ENCODE measurements around the gene CCDC182.

CCDC182 gene

GRCh38 chr17:57703273-57703672 is 41.8 kb downstream of the CCDC182 start:
- Histone ChIP-seq H3K27ac (ENCODE audit: low read depth, low read length, poor library complexity, severe bottlenecking) (no peak overlapping the region), H3K27me3 (ENCODE audit: insufficient read depth, low read length) (no peaks in the 10 kb centered on the region), H3K4me3 (ENCODE audit: low read depth, low read length, poor library complexity, severe bottlenecking) (no peak overlapping the region), H3K4me1 (ENCODE audit: insufficient read depth, low read length, severe bottlenecking) (no peaks in the 10 kb centered on the region), H3K9me3 (ENCODE audit: low read length) (no peaks in the 10 kb centered on the region), H4K20me1 (ENCODE audit: insufficient read depth, low read length) (no peaks in the 10 kb centered on the region), H3K9me2 (ENCODE audit: low read depth, low read length) (no peaks in the 10 kb centered on the region), H3K9ac (ENCODE audit: low read length) (no peak overlapping the region), H3F3A (ENCODE audit: insufficient read depth, low read length) (no peaks in the 10 kb centered on the region), H3K36me3 (ENCODE audit: insufficient read depth, low read length) (no peaks in the 10 kb centered on the region), H3K4me2 (ENCODE audit: low read length) (no peak overlapping the region), H3K79me2 (ENCODE audit: insufficient read depth, low read length) (no peaks in the 10 kb centered on the region), H2AFZ (ENCODE audit: low read length) (no peak overlapping the region)
- TF ChIP-seq CTCF (IDR thresholded peaks at IDR 0.05; ENCODE audit: low read length) (no peak), EZH2 (IDR thresholded peaks at IDR 0.05; ENCODE audit: borderline replicate concordance, low read length) (no peak)

- Histone ChIP-seq H3K36me3 (ENCODE audit: insufficient read depth, low read length) (no peaks in the 10 kb centered on the region), H3K4me2 (ENCODE audit: low read length) (no peak overlapping the region), H3K4me3 (ENCODE audit: low read depth, low read length, poor library complexity, severe bottlenecking) (no peak overlapping the region), H3F3A (ENCODE audit: insufficient read depth, low read length) (no peaks in the 10 kb centered on the region), H3K9me3 (ENCODE audit: low read length) (no peaks in the 10 kb centered on the region), H3K9me2 (ENCODE audit: low read depth, low read length) (no peaks in the 10 kb centered on the region), H3K79me2 (ENCODE audit: insufficient read depth, low read length) (no peaks in the 10 kb centered on the region), H4K20me1 (ENCODE audit: insufficient read depth, low read length) (no peaks in the 10 kb centered on the region), H2AFZ (ENCODE audit: low read length) (no peak overlapping the region), H3K4me1 (ENCODE audit: insufficient read depth, low read length, severe bottlenecking) (no peaks in the 10 kb centered on the region), H3K27me3 (ENCODE audit: insufficient read depth, low read length) (no peaks in the 10 kb centered on the region), H3K27ac (ENCODE audit: low read depth, low read length, poor library complexity, severe bottlenecking) (no peak overlapping the region), H3K9ac (ENCODE audit: low read length) (no peak overlapping the region)
- TF ChIP-seq EZH2 (IDR thresholded peaks at IDR 0.05; ENCODE audit: borderline replicate concordance, low read length): no peak
- TF ChIP-seq CTCF (IDR thresholded peaks at IDR 0.05; ENCODE audit: low read length): no peak
Observed at GRCh38 chr17:57701124-57701523, 44.0 kb downstream of the CCDC182 start.

DNA sequence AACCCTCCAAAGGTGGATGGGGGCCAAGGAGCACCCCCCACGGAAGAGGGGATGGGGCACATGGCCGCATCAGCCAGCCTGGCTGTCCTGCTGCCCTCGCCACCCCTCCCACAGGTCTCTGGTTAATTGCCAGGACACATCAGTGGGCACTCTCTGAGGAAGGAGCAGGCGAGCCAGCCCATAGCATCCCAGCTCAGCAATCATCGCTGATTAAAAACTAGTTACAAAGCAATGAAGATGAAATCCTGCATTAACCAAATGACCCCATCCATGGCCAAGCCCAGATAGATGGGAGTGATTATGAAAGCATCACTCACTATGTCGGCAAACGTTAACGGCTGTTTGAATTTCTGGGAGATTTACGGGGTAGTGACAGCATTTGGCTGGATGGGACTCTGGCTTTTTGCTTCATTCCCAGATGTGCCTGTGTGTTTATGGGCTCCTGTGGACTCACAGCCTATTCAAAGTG is 45.3 kb downstream of the CCDC182 start:
- Histone ChIP-seq H3K36me3 (ENCODE audit: insufficient read depth, low read length) (no peaks in the 10 kb centered on the region), H3K4me3 (ENCODE audit: low read depth, low read length, poor library complexity, severe bottlenecking) (no peak overlapping the region), H3F3A (ENCODE audit: insufficient read depth, low read length) (no peaks in the 10 kb centered on the region), H3K4me2 (ENCODE audit: low read length) (no peak overlapping the region), H3K27me3 (ENCODE audit: insufficient read depth, low read length) (no peaks in the 10 kb centered on the region), H4K20me1 (ENCODE audit: insufficient read depth, low read length) (no peaks in the 10 kb centered on the region), H3K9ac (ENCODE audit: low read length) (no peak overlapping the region), H3K4me1 (ENCODE audit: insufficient read depth, low read length, severe bottlenecking) (no peaks in the 10 kb centered on the region), H3K9me3 (ENCODE audit: low read length) (no peaks in the 10 kb centered on the region), H3K9me2 (ENCODE audit: low read depth, low read length) (no peaks in the 10 kb centered on the region), H2AFZ (ENCODE audit: low read length) (no peak overlapping the region), H3K79me2 (ENCODE audit: insufficient read depth, low read length) (no peaks in the 10 kb centered on the region), H3K27ac (ENCODE audit: low read depth, low read length, poor library complexity, severe bottlenecking) (no peak overlapping the region)
- TF ChIP-seq CTCF (IDR thresholded peaks at IDR 0.05; ENCODE audit: low read length) (no peak), EZH2 (IDR thresholded peaks at IDR 0.05; ENCODE audit: borderline replicate concordance, low read length) (no peak)
